DMS79 (cell line): ENCODE results near the gene ZER1.
A peak's percentile ranks its signal among the peaks of the same experiment; 100 is the strongest.
"Not testable (repeated sequence)": the region's sequence is repeated elsewhere in the genome, so short reads cannot be mapped to it uniquely, and the experiment has no call there.

Experiments used
- DNase-seq: peaks from one replicate; lab custom pipeline; 2025; lab: John Stamatoyannopoulos, UW

The ZER1 gene

GRCh38 chr9:128787659-128788058, 15.9 kb upstream of the ZER1 start:
- no peak for DNase-seq

- DNase-seq = peak; percentile 71
Observed at GRCh38 chr9:128786681-128787601, 15.2 kb upstream of the ZER1 start, which contains the start of gene TBC1D13. Gene TBC1D13 (plus strand): TSS chr9:128787253. CDS start chr9:128787354, 101 bp downstream.

GRCh38 chr9:128785427-128785826, 13.7 kb upstream of the ZER1 start:
- no peak for DNase-seq

- DNase-seq = no peak
Observed at GRCh38 chr9:128782669-128783068, 10.9 kb upstream of the ZER1 start.

DNA sequence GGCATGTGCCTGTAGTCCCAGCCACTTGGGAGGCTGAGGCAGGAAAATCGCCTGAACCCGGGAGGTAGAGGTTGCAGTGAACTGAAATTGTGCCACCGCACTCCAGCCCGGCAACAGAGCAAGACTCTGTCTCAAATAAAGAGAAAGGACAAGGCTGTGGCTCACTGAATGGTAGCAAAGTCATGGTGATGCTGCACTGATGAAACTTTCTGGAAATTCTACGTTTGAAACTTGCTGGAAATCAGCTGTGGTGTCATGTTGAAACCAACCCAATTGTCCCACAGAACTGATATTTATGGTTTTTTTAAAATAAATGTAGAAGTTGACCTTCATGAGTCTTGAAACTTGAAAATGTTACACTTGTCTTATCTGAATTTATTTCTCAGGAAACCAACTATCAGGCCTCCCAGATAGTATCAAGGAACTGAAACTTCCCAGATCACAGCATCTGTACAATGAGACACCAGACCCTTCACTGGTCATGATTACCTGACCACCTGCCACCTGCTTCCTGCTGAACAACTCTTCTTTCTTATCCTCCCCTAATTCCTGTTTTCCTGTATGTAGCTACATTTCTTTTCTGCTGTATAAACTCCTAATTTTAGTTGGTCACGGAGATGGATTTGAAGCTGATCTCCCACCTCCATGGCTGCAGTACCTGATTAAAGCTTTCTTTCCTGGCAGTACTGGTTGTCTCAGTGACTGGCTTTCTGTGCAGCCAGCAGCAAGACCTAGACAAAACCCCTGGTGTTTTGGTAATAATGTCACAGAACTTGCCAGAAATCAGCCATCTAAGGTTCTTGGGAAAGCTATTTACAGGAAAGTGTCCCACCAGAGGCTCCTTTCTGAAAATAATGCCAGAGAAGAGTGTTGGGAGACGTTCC, 9.7 kb upstream of the ZER1 start:
- no peak for DNase-seq

GRCh38 chr9:128780093-128780492, 8.4 kb upstream of the ZER1 start:
- not testable (repeated sequence) for DNase-seq

DNA sequence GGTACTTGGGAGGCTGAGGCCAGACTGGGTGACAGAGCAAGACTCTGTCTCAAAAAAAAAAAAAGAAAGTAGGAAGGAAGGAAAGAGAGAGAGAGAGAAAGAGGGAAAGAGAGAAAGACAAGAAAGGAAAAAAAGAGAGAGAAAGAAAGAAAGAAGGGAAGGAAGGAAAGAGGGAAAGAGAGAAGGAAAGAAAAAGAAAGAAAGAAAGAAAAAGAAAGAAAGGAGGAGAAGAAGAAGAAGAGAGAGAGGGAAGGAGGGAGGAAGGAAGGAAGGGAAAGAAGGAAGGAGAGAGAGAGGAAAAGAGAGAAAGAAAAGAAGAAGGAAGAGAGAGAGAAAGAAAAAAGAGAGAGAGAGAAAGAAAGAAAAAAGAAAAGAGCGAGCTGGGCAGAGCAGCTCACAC, 3.1 kb upstream of the ZER1 start:
- no peak for DNase-seq

DNA sequence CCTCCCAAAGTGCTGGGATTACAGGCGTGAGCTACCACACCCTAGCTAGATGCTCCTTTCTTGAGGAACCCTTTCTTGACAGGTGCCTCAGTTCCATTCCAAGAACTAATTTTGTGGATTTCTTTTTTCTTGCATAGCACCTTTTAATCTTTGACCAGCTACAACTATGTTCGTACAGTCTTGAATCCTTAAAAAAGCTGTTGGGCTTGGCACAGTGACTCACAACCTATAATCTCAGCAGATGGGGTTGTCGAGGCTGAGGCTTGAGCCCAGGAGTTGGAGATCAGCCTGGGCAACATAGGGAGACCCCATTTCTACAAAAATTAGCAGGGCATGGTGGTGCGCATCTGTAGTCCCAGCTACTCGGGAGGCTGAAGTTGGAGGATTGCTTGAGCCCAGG, 1.3 kb upstream of the ZER1 start:
- DNase-seq = no peak

GRCh38 chr9:128771094-128771721, 519 bp downstream of the ZER1 start:
- peak; percentile 15 for DNase-seq

DNA sequence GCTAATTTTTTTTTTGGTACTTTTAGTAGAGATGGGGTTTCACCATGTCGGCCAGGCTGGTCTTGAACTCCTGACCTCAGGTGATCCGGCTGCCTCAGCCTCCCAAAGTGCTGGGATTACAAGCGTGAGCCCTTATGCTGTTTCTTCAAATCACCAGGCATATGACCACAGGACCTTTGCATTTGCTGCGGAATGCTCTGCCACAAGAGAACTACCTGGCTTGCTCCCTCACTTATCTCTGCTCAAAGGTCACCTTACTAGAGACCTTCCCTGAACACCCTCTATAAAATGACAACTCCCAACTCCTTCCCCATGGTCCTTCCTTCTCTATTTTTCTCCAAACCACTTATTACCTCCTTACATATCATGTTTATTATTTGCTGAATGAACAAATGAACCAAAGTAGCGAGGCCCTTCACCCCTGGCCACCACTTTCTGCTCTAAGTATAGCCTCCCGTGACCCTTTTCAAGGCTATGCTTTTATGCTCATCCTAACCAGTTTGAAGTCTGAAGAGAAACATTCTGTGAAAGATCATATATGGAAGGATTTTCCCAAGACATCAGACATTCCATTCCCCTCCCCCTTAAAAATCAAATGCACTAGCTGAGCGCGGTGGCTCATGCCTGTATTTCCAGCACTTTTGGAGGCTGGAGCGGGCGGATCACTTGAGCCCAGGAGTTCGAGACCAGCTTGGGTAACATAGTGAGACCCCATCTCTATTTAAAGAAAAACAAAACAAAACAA, 1.3 kb downstream of the ZER1 start:
- no peak for DNase-seq

GRCh38 chr9:128768606-128769005, 3.1 kb downstream of the ZER1 start:
- DNase-seq = no peak

DNA sequence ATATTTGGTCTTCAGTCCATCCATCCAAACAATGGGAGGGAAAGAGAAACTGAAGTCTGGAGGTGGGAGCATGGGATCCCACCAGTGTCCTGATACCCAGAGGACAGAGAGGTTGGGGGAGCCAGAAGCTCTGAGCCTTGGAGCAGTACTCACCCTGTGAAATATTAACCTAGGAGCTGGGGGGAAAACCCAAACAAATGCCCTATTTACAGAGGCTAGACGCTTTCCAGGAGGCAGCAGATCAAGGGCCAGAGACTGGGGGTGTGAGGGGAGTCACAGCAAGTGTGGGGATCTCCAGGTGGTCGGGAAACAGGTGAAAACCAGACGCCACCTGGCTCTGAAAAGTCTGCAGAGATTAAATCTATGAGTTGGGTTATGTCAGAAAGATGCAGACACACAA, 6.2 kb downstream of the ZER1 start:
- DNase-seq = no peak

- no peak for DNase-seq
Observed at GRCh38 chr9:128764361-128764760, 7.4 kb downstream of the ZER1 start.

GRCh38 chr9:128762671-128763449, 8.9 kb downstream of the ZER1 start:
- DNase-seq = no peak

DNA sequence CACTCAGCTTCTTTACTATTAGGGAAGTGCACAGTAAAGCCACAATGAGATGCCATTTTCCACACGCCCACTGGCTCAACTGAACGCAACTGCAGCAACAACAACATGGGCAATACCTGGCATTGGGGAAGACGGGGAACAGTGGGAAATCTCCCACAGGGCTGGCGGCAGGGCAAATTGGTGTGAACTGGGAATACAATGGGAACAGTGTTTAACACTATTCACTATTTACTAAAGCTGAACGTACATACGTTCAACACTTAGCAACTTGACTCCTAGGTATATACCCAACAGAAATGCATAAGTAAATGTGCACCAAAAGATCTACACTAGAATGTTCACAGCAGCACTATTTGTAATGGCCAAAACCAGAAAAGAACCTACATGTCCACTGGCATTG, 14.1 kb downstream of the ZER1 start:
- no peak for DNase-seq

- DNase-seq = no peak
Observed at GRCh38 chr9:128753627-128754026, 18.1 kb downstream of the ZER1 start.

DNA sequence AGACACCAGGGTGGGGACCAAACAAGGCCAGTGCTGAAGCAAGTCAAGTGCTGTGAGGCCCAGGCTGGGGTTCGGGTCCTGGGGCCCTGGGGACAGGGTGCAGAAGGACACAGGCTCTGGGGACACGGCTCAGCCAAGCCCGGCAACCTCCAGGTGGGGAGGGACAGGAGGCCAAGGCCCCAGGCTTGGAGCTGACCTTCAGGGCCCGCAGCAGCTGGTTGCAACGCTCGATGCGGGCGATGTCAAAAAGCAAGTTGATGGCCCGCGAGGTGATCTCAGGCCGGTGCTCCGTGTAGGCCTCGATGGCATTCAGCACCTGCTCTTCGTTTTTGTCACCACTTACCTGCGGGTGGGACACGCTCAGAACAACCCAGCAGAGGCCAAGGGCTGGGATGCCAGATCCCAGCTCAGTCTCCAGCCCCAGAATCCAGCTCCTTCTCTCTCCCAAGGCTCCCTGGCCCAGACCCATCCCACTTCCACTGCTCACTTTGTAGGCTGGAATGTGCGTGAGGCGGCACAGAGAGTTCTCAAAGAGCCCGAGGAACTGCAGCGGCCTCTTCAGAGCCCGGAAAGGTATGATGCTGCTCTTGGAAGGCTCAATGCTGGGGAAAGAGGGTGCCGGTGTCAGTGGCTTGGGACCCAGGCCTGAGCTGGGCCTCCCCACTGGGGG, 20.7 kb downstream of the ZER1 start:
- DNase-seq = no peak

DNA sequence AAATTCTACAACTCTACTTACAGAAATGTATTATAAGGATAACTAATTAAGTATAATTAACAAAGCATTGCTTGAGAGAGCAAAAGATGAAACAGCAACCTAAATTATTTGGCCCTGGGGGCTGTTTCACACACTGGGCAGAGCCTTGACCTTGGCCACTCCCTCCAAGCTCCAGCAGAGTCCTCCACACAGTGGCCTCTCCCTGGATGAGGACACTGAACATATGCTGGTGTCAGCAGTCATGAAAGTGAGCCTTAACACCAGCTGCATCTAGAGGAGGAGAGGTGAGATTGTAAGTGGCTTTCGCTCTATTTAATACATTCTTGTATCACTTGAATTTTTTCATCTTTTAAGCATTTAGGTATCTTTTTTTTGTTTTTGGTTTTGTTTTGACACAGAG, 24.5 kb downstream of the ZER1 start:
- no peak for DNase-seq

GRCh38 chr9:128743421-128743820, 28.3 kb downstream of the ZER1 start:
- DNase-seq = no peak

- DNase-seq = no peak
Observed at GRCh38 chr9:128742401-128742800, 29.3 kb downstream of the ZER1 start.
